Activated T-helper 9 cell treated with anti-CD3 and anti-CD28 coated beads, Interleukin-2, amount 50 U/mL, for 16 hours (primary cell): ENCODE results near the gene OR4A47.
"Not testable (repeated sequence)": the region's sequence is repeated elsewhere in the genome, so short reads cannot be mapped to it uniquely, and the experiment has no call there.

ENCODE experiments used
- DNase-seq: peaks from one replicate; pipeline ENCODE4 v3.0.0-alpha.2; 2020; ENCODE audit warnings: low read depth

Gene OR4A47, protein sequence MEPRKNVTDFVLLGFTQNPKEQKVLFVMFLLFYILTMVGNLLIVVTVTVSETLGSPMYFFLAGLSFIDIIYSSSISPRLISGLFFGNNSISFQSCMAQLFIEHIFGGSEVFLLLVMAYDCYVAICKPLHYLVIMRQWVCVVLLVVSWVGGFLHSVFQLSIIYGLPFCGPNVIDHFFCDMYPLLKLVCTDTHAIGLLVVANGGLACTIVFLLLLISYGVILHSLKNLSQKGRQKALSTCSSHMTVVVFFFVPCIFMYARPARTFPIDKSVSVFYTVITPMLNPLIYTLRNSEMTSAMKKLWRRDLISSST

GRCh38 chr11:48488493-48488892 lies at the start of gene OR4A47:
OR4A47 (plus strand) TSS chr11:48488793; CDS start chr11:48488793, 0 bp downstream.
- not testable (repeated sequence) for DNase-seq

GRCh38 chr11:48455909-48456308 lies 32.7 kb upstream of the OR4A47 start:
- not testable (repeated sequence) for DNase-seq

GRCh38 chr11:48473966-48474365 lies 14.6 kb upstream of the OR4A47 start:
- DNase-seq, result not testable (repeated sequence)

- DNase-seq, result not testable (repeated sequence)
Observed at GRCh38 chr11:48474703-48475102, 13.9 kb upstream of the OR4A47 start.

DNA sequence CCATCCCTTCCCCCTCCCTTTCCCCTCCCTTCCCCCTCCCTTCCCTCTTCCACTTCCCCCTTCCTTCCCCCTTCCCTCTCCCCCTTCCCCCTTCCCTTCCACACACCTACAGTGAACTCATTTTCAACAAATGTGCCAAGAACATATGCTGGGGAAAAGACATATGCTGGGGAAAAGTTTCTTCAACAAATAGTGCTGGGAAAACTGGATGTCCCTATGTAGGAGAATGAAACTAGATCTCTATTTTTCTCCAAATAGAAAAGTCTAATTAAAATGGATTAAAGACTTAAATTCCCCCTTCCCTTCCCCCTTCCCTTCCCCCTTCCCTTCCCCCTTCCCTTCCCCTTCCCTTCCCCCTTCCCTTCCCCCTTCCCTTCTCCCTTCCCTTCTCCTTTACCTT lies 17.6 kb downstream of the OR4A47 start:
- not testable (repeated sequence) for DNase-seq

DNA sequence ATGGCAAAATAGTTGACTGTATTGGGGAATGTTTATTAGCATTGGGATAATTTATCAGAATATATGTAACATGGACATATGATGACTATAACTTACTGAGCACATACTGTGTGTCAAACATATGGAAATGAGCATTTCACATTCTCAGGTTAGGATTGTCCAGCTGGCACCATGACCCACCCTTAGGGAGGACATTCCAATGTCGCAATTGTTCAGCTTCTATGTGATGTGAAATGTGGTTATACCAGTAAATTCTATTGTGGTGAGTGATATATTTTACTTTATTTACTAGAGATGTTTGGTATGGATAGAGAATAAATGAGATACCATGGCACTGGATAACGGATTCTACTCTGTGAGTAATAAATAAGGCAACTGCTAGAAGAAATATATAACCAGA lies 50.4 kb downstream of the OR4A47 start:
- no peak for DNase-seq
